IMR-90 (cell line): ENCODE results near the gene EBF3.

ENCODE experiments used
- CEBPB ChIP-seq: IDR thresholded peaks from 2 replicates; pipeline ENCODE4 v1.6.1; 2012; ENCODE audit warnings: low read depth, low read length, improper control_type of control experiment
- CTCF ChIP-seq: conservative IDR thresholded peaks from 2 replicates; pipeline ENCODE4 v1.5.1; 2012; ENCODE audit warnings: mild to moderate bottlenecking, low read depth, low read length, improper control_type of control experiment
- MXI1 ChIP-seq: IDR thresholded peaks from 2 replicates; pipeline ENCODE4 v1.6.1; 2012; ENCODE audit warnings: low read depth, mild to moderate bottlenecking, low read length, moderate library complexity, borderline replicate concordance
- NFE2L2 ChIP-seq: fragments of 150-350 bp; IDR thresholded peaks from 2 replicates; pipeline ENCODE4 v1.6.1; 2016; ENCODE audit warnings: low read depth, mild to moderate bottlenecking, low read length
- POLR2A ChIP-seq: IDR thresholded peaks from 2 replicates; pipeline ENCODE4 v1.6.1; 2012; ENCODE audit warnings: mild to moderate bottlenecking, low read depth, low read length
- RAD21 ChIP-seq: IDR thresholded peaks from 2 replicates; pipeline ENCODE4 v1.6.1; 2012; ENCODE audit warnings: low read length, improper control_type of control experiment
- RCOR1 ChIP-seq: IDR thresholded peaks from 2 replicates; pipeline ENCODE4 v1.6.1; 2012; ENCODE audit warnings: mild to moderate bottlenecking, low read length, improper control_type of control experiment; ENCODE audit not compliant: insufficient replicate concordance
- SMC3 ChIP-seq: fragments of 150-350 bp; IDR thresholded peaks from 2 replicates; pipeline ENCODE4 v1.6.1; 2016; ENCODE audit warnings: low read depth, mild to moderate bottlenecking, antibody characterized with exemption, low read length, moderate library complexity
- USF2 ChIP-seq: fragments of 150-350 bp; IDR thresholded peaks from 2 replicates; pipeline ENCODE4 v1.6.1; 2017; ENCODE audit warnings: mild to moderate bottlenecking, antibody characterized with exemption, low read length, low read depth

GRCh38 chr10:129993621-129994020, 29.5 kb upstream of the EBF3 start:
- no peak for TF ChIP-seq SMC3
- no peak for TF ChIP-seq USF2
- no peak for TF ChIP-seq CTCF
- no peak for TF ChIP-seq RCOR1
- no peak for TF ChIP-seq CEBPB
- no peak for TF ChIP-seq POLR2A
- TF ChIP-seq MXI1 = no peak
- no peak for TF ChIP-seq RAD21
- no peak for TF ChIP-seq NFE2L2
